Left cardiac atrium (tissue), 4 donors: ENCODE data around the gene TMEM178A. TPM values are rescaled to one million over a fixed set of nuclear protein-coding genes. Genes with fewer than 3 reads are reported as not detected.
"Not testable (repeated sequence)": the region's sequence is repeated elsewhere in the genome, so short reads cannot be mapped to it uniquely, and the experiment has no call there.

Source experiments
- ATAC-seq, 2 donors: fragments of 200-7000 bp; cut with Tn5 transposase; one replicate each; pipeline ENCODE4 v1.9.1; 2020; ENCODE audit warnings: mild to moderate bottlenecking in 2 of 2, moderate library complexity in 2 of 2
- DNase-seq: peaks from one replicate; pipeline ENCODE4 v3.0.0-alpha.2; 2020
- intact Hi-C, 2 donors: fragments of 100-400 bp; cut with DNase I; formaldehyde crosslinking; loops; one replicate each; pipeline versions ENCODE4 v1.14.1 to v1.15.1; 2022 to 2023
- total RNA-seq, 2 donors: library from RNA; stranded (reverse); fragmentation: NEBNext Ultra II Directional; extraction: Animal tissue kit (Norgen Biotek cat#: 25700); gene quantifications; one replicate each; pipeline ENCODE4 v1.2.1, GENCODE V29; 2021
- donor health status: DM: no; HTN: yes; CAD: no.
- donor health status: DM: no; HTN: yes; CAD: no; lungs with severe emphysema.
- donor health status: DM: yes; HTN: yes; CAD: no.
- donor health status: Dilated cardiomyopathy.

TMEM178A gene
- total RNA-seq, 2 donors from 2014 or later, result 2.0 to 5.4 TPM

- DNase-seq (no peak), ATAC-seq (no peak)
- intact Hi-C loops, result no loop called here
Observed at GRCh38 chr2:39645826-39646225, 19.9 kb upstream of the TMEM178A start.

- DNase-seq (no peak), ATAC-seq (no peak)
- intact Hi-C loops, result no loop called here
Observed at GRCh38 chr2:39646267-39646666, 19.4 kb upstream of the TMEM178A start.

GRCh38 chr2:39647104-39647765 is 18.5 kb upstream of the TMEM178A start:
- no peak for DNase-seq
- ATAC-seq, result no peak
- intact Hi-C loops, result no loop called here

- DNase-seq (no peak), ATAC-seq (no peak)
- intact Hi-C loops, result no loop called here
Observed at GRCh38 chr2:39648580-39648979, 17.1 kb upstream of the TMEM178A start.

GRCh38 chr2:39649511-39649910 is 16.2 kb upstream of the TMEM178A start:
- ATAC-seq (no peak), DNase-seq (no peak)
- intact Hi-C loops, result no loop called here

GRCh38 chr2:39650468-39650867 is 15.2 kb upstream of the TMEM178A start:
- intact Hi-C loops, result no loop called here
- DNase-seq, result no peak
- no peak for ATAC-seq

- intact Hi-C loops, ATAC-seq, DNase-seq: not testable (repeated sequence)
Observed at GRCh38 chr2:39656215-39656614, 9.5 kb upstream of the TMEM178A start.

- intact Hi-C loops, result no loop called here
- ATAC-seq (no peak), DNase-seq (no peak)
Observed at GRCh38 chr2:39657287-39657937, 8.3 kb upstream of the TMEM178A start.

- DNase-seq (no peak), ATAC-seq (no peak)
- intact Hi-C loops, result no loop called here
Observed at GRCh38 chr2:39658371-39658770, 7.3 kb upstream of the TMEM178A start.

GRCh38 chr2:39659765-39660611 is 5.7 kb upstream of the TMEM178A start:
- no peak for DNase-seq
- ATAC-seq, result no peak
- intact Hi-C loops, result no loop called here

- DNase-seq (no peak), ATAC-seq (no peak)
- intact Hi-C loops, result no loop called here
Observed at GRCh38 chr2:39660612-39661236, 5.0 kb upstream of the TMEM178A start.

GRCh38 chr2:39661826-39662225 is 3.9 kb upstream of the TMEM178A start:
- ATAC-seq (no peak), DNase-seq (no peak)
- intact Hi-C loops, result no loop called here

- DNase-seq (no peak), ATAC-seq (no peak)
- intact Hi-C loops, result no loop called here
Observed at GRCh38 chr2:39663187-39663930, 2.4 kb upstream of the TMEM178A start.

- intact Hi-C loops, result no loop called here
- no peak for ATAC-seq
- no peak for DNase-seq
Observed at GRCh38 chr2:39664232-39664887, 1.4 kb upstream of the TMEM178A start.

- intact Hi-C loops, result no loop called here
- DNase-seq (no peak), ATAC-seq (peak; percentile 8 to 10)
Observed at GRCh38 chr2:39664888-39665591, 677 bp upstream of the TMEM178A start.

GRCh38 chr2:39666491-39667101 is 879 bp downstream of the TMEM178A start:
- intact Hi-C loops, result no loop called here
- ATAC-seq (peak in 1 of 2 donors; percentile 36), DNase-seq (no peak)

GRCh38 chr2:39667104-39667885 is 1.6 kb downstream of the TMEM178A start:
- DNase-seq, result no peak
- ATAC-seq, result no peak
- intact Hi-C loops, result no loop called here
